HT1080 (cell line): ENCODE data around the gene HLA-DQB1. TPM values are rescaled to one million over a fixed set of nuclear protein-coding genes. Genes with fewer than 3 reads are reported as not detected.
"Not testable (repeated sequence)": the region's sequence is repeated elsewhere in the genome, so short reads cannot be mapped to it uniquely, and the experiment has no call there.

Experiments
- DNase-seq: peaks from one replicate; pipeline ENCODE4 v3.0.0-alpha.2; 2015; ENCODE audit warnings: low read depth
- total RNA-seq: library from RNA; depleted of rRNA; stranded (reverse); fragments of >200 nt; shearing (Covaris generic); gene quantifications from 2 replicates; pipeline ENCODE4 v1.2.3, GENCODE V29; 2014

HLA-DQB1 gene
- total RNA-seq, 1 experiment from 2014 or later: not detected

- no peak for DNase-seq
Observed at GRCh38 chr6:32662836-32663235, 3.6 kb downstream of the HLA-DQB1 start.

DNA sequence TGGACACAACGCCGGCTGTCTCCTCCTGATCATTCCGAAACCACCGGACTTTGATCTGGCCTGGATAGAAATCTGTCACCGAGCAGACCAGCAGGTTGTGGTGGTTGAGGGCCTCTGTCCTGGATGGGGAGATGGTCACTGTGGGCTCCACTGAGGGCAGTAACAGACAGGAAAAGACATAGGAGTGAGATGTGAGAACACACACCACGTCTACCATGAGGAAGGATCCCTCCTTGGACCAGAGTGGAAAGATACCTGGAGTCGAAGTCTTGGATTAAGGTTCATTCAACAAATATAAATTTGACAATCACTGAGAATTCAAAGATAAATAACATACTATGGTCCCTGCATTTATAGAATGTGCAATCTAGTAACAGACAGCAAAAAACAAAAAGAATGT is 4.4 kb downstream of the HLA-DQB1 start:
- no peak for DNase-seq

DNA sequence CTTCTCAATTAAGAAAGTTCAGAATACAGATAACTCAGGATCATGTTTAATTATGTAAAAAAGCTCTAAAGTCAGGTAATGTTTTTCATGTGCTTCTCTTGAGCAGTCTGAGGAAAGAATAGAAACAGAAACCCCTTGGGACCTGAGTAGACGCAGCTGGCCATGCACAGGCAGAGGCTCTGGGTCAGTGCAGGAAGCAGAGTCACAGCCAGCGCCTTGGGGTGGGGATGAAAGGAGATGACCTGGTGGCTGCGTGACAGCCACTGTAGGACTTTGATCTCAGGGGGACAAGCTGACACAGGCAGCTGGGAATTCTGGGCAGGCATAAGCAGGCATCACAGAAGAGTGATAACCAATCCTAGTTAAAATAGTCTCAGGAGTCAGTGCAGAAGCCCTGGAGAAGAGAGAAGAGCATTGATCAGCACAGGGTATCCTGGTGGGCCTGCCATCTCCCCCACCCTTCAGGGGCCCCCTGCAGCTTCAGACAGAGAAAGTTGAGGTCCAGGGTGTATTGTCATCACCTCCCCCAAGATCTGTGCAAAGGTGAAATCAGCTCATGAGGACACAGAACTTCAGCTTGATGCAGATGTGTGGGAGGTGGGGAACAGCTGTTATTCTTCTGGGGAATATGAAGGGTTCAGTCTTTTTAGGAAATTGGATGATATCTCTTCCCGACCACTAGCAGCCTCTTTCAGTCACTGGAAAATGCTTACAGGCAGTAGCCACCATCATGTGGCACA is 6.4 kb downstream of the HLA-DQB1 start:
- no peak for DNase-seq

DNA sequence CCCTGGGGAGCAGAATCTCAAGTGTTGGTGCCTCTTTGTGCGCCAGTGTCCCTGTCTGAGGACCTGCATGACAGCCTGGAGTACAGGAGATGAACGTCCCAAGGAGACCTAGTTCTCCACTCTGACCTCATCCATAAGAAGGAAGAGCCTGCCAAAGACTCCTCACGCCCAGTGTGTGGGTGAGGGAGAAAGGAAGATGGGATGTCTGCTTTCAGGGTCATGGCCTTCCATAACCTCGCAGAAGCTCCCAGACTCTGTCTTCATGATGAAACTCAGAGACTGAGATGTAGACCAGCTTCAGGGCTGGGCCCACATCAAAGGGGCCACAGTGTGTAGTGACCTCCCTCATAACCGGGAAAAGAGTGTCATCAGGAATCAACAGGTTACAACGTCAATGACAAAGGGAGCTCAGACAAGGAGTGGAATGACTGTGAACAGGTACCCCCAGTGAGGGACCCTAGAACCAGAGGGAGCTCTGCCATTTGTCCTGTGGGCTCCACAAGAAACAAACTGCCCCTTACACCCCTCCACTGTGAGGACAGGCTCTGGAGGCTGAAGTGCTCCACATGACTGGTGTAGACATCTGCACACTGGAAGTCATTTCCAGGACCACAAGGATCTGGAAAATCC is 8.1 kb downstream of the HLA-DQB1 start:
- no peak for DNase-seq

GRCh38 chr6:32657819-32658218 is 8.6 kb downstream of the HLA-DQB1 start:
- DNase-seq: not testable (repeated sequence)

- not testable (repeated sequence) for DNase-seq
Observed at GRCh38 chr6:32657329-32657728, 9.1 kb downstream of the HLA-DQB1 start.

GRCh38 chr6:32655203-32655710 is 11.2 kb downstream of the HLA-DQB1 start:
- no peak for DNase-seq

DNA sequence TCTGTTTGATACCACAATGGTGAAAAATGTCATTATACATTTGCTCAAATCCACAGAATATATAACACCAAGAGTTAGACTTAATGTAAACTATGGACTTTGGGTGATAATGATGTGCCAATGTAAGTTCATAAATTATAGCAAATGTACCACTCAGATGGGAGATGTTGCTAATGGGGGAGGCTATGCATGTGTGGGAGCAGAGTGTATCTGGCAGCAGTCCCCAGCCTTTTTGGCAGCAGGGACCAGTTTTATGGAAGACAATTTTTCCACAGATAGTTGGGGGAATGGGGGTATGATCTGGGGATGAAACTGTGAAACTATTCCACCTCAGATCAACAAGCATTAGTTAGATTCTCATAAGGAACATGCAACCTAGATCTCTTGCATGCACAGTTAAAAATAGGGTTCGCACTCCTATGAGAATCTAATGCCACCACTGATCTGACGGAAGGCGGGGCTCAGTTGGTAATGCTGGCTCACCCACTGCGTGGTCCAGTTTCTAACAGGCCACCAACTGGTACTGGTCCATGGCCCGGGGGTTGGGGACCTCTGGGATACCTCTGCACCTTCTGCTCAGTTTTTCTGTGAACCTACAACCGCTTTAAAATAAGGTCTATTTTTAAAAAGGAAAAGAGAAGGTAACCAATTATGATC is 21.3 kb downstream of the HLA-DQB1 start:
- DNase-seq: no peak

GRCh38 chr6:32643904-32644303 is 22.6 kb downstream of the HLA-DQB1 start:
- no peak for DNase-seq

- no peak for DNase-seq
Observed at GRCh38 chr6:32642720-32643106, 23.7 kb downstream of the HLA-DQB1 start.

DNA sequence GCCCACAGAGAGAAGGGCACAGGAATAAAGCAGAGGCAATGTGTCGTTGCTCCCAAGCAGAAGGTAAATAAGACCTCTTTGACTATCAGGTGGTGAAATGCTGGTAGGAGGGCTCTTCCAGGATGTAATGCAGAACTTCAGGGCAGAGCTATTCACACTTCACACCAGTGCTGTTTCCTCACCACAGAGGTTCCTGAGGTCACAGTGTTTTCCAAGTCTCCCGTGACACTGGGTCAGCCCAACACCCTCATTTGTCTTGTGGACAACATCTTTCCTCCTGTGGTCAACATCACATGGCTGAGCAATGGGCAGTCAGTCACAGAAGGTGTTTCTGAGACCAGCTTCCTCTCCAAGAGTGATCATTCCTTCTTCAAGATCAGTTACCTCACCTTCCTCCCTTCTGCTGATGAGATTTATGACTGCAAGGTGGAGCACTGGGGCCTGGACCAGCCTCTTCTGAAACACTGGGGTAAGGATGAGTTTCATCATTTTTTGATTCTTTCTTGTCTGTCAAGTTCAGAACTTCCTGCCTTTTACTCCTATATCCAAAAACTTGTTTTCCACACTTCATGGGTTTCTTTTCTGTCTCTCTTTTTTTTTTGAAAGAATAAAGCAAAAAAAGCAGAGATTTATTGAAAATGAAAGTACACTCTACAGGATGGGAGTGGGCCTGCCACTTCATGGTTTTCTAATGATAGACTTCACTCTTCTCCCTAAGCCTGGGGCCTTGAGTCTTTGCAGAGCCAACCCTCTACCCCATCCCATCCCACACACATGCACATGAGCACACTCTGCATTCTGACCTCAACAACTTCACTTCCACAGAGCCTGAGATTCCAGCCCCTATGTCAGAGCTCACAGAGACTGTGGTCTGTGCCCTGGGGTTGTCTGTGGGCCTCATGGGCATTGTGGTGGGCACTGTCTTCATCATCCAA is 24.4 kb downstream of the HLA-DQB1 start:
- not testable (repeated sequence) for DNase-seq

- DNase-seq: no peak
Observed at GRCh38 chr6:32641122-32641521, 25.3 kb downstream of the HLA-DQB1 start.

GRCh38 chr6:32639440-32640394 is 26.7 kb downstream of the HLA-DQB1 start:
- DNase-seq: no peak

GRCh38 chr6:32638532-32639219 is 27.8 kb downstream of the HLA-DQB1 start:
- DNase-seq: no peak

GRCh38 chr6:32637883-32638282 is 28.6 kb downstream of the HLA-DQB1 start:
- no peak for DNase-seq

- peak; percentile 3 for DNase-seq
Observed at GRCh38 chr6:32637219-32637880, 29.1 kb downstream of the HLA-DQB1 start, which contains the start of gene HLA-DQA1. Gene HLA-DQA1 (plus strand): TSS chr6:32637406. CDS start chr6:32637459, 53 bp downstream.

DNA sequence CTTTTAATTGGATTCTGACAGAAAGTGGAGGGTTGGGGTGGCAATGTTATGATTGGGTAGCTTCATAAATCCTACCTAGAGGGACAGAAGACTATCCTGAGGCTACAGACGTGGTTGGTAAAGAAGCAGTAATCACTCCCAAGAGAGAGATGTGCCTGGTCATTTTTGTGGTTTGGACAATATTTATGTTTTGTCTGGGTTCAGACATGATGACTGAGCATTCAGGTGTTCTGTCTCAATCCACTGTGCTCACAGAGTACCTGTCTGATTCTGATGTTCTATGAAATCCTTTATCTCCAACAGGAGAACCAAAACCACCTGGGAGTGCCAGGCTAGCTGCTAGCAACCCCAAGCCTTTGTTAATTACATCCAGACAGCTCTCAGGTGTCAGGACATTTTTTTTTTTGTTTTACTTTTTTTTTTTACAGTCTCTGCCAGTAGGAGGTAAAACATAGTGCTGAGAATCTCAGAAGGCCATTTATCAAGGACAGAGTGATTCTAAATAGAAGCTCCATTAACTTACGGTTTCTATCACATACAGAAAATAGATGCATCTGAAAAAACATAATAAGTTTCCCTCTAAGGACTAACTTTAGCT is 30.8 kb downstream of the HLA-DQB1 start:
- no peak for DNase-seq

DNA sequence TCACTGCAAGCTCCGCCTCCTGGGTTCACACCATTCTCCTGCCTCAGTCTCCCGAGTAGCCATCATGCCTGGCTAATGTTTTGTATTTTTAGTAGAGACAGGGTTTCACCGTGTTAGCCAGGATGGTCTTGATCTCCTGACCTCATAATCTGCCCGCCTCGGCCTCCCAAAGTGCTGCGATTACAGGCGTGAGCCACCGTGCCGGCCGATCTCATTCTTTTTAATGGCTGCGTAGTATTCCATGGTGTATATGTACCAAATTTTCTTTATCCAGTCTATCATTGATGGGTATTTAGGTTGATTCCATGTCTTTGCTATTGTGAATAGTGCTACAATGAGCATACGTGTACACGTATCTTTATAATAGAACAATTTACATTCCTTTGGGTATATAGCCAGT is 36.7 kb downstream of the HLA-DQB1 start:
- DNase-seq: not testable (repeated sequence)
